ENCODE results near the gene CDC7. TPM values are rescaled to one million over a fixed set of nuclear protein-coding genes. Genes with fewer than 3 reads are reported as not detected.
A peak's percentile ranks its signal among the peaks of the same experiment; 100 is the strongest.

Gene CDC7
- total RNA-seq, 2 experiments from 2014 or later: 28.0 to 30.3 TPM

DNA sequence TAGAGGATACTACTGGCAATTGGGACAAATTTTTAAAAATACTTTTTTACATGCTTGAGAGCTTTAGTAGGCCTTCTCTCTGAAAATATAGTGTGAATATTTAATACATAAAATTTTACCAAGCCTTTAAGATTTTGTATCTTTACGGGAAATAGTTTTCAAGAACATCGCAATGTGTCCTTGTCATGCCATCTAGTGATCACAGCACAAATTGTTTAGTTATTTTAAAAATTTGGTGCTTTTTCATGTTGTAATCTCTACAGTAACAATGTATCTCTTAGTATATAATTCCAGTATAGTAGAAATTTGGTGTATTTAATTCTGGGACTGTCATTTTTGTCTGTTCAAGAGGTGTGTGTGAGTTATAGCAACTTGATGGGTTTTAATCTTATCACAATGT lies 6.7 kb downstream of the CDC7 start:
- TF ChIP-seq, protein P1, sequence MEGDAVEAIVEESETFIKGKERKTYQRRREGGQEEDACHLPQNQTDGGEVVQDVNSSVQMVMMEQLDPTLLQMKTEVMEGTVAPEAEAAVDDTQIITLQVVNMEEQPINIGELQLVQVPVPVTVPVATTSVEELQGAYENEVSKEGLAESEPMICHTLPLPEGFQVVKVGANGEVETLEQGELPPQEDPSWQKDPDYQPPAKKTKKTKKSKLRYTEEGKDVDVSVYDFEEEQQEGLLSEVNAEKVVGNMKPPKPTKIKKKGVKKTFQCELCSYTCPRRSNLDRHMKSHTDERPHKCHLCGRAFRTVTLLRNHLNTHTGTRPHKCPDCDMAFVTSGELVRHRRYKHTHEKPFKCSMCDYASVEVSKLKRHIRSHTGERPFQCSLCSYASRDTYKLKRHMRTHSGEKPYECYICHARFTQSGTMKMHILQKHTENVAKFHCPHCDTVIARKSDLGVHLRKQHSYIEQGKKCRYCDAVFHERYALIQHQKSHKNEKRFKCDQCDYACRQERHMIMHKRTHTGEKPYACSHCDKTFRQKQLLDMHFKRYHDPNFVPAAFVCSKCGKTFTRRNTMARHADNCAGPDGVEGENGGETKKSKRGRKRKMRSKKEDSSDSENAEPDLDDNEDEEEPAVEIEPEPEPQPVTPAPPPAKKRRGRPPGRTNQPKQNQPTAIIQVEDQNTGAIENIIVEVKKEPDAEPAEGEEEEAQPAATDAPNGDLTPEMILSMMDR (IDR thresholded peaks at IDR 0.05): no peak
- H3K4me1 Mint-ChIP-seq (ENCODE audit: low read depth): peaks cover 20% of the 10 kb centered on the region
- DNase-seq: no peak
- ChIA-PET CTCF (no interaction called here), POLR2A (no interaction called here)
- no peaks in the 10 kb centered on the region for H3K9me3 Mint-ChIP-seq
- no peak overlapping the region for H3K27ac Mint-ChIP-seq
- no peak overlapping the region for H3K4me3 Mint-ChIP-seq
- no peaks in the 10 kb centered on the region for H3K27me3 Mint-ChIP-seq
- intact Hi-C loops (cut with micrococcal nuclease): no loop called here
- no peak for ATAC-seq
- H3K36me3 Mint-ChIP-seq (ENCODE audit: low read depth): peaks cover 43% of the 10 kb centered on the region

DNA sequence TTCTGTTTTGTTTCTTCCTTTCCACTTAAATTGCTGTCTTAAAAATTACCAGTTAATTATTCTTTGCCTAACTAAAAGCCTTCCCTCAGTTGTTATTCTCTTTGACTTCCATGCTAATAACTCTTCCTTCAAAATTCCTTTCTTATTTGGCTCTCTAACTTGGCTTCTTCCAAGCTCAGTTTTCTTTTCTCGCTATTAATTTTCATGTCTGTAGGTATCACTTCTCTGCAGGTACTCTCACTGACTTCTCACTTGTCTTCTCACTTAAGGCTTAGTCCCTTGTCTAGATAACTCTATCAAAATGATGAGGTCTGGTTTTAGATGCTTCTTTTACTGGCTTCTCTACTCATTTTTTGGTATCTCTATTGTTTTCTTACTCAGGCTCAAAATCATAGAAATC lies 10.1 kb downstream of the CDC7 start:
- intact Hi-C loops (cut with micrococcal nuclease): loop anchor here (2.0 kb wide), 1 partner anchor 416 kb away; no protein-coding TSS in a partner anchor
- H3K36me3 Mint-ChIP-seq (ENCODE audit: low read depth): peaks cover 50% of the 10 kb centered on the region
- ATAC-seq (no peak), DNase-seq (no peak)
- H3K9me3 Mint-ChIP-seq: no peaks in the 10 kb centered on the region
- ChIA-PET CTCF (interaction anchor here (1.2 to 5.4 kb wide), 2 partner anchors 14 to 416 kb away, joined by 3 to 52 read pairs; no protein-coding TSS in a partner anchor), POLR2A (interaction anchor here (1.4 kb wide), 1 partner anchor 10 kb away, joined by 4 read pairs; the partner anchor contains the start of gene CDC7)
- no peak overlapping the region for H3K4me3 Mint-ChIP-seq
- TF ChIP-seq, protein P1 (IDR thresholded peaks at IDR 0.05): no peak
- no peak overlapping the region for H3K27ac Mint-ChIP-seq
- no peaks in the 10 kb centered on the region for H3K27me3 Mint-ChIP-seq
- peaks cover 5% of the 10 kb centered on the region for H3K4me1 Mint-ChIP-seq (ENCODE audit: low read depth)

DNA sequence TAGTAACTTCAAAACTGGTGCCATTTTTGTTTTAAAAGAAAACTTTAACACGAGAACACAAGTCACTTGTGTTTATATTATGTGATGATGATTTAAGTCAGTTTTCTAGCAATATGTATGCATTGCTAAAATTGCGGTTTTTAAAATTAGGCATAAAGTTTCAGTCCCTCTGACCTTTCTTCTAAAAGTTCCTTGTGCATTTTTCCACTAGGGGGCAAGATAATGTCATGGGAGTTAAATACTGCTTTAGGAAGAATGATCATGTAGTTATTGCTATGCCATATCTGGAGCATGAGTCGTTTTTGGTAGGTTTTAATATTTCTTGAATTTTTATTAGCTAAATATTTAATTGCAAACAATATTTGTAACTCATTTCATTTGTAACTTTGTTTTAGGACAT lies 10.7 kb downstream of the CDC7 start:
- no peak overlapping the region for H3K4me3 Mint-ChIP-seq
- no peak overlapping the region for H3K27ac Mint-ChIP-seq
- peaks cover 52% of the 10 kb centered on the region for H3K36me3 Mint-ChIP-seq (ENCODE audit: low read depth)
- DNase-seq: no peak
- peaks cover 5% of the 10 kb centered on the region for H3K4me1 Mint-ChIP-seq (ENCODE audit: low read depth)
- TF ChIP-seq, protein P1 (IDR thresholded peaks at IDR 0.05): peak; percentile 62
- ChIA-PET CTCF (interaction anchor here (0.6 to 5.4 kb wide), 19 partner anchors 8 to 416 kb away, joined by 3 to 52 read pairs (median 3); partner anchors contain the start of genes CDC7 and TGFBR3), POLR2A (interaction anchor here (1.4 kb wide), 1 partner anchor 11 kb away, joined by 4 read pairs; the partner anchor contains the start of gene CDC7)
- intact Hi-C loops (cut with micrococcal nuclease): loop anchor here (2.0 kb wide), 1 partner anchor 415 kb away; no protein-coding TSS in a partner anchor
- ATAC-seq: no peak
- H3K9me3 Mint-ChIP-seq: no peaks in the 10 kb centered on the region
- no peaks in the 10 kb centered on the region for H3K27me3 Mint-ChIP-seq

DNA sequence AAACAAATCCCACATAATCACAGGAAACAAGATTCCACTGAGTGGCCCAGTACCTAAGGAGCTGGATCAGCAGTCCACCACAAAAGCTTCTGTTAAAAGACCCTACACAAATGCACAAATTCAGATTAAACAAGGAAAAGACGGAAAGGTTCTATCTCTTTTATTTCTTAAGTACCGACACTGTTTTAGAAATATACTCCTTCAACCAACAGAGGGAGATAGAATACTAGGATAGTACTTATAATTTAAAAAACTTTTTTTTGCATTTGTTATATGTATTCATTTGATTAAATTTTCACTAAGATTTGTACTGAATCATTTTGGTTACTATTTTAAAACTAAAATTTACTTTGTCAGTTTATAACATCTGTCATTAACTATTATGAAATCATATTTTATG lies 12.5 kb downstream of the CDC7 start:
- Mint-ChIP-seq H3K27me3 (no peaks in the 10 kb centered on the region), H3K36me3 (ENCODE audit: low read depth) (peaks cover 63% of the 10 kb centered on the region), H3K4me1 (ENCODE audit: low read depth) (peaks cover 5% of the 10 kb centered on the region), H3K9me3 (no peaks in the 10 kb centered on the region), H3K4me3 (no peak overlapping the region), H3K27ac (no peak overlapping the region)
- intact Hi-C loops (cut with micrococcal nuclease): no loop called here
- no peak for DNase-seq
- POLR2A ChIA-PET: interaction anchor here (1.5 kb wide), 1 partner anchor 8 kb away, joined by 5 read pairs; no protein-coding TSS in a partner anchor
- CTCF ChIA-PET: interaction anchor here (0.7 to 5.4 kb wide), 31 partner anchors 10 to 450 kb away, joined by 3 to 52 read pairs (median 4); partner anchors contain the start of gene TGFBR3
- no peak for ATAC-seq
- TF ChIP-seq, protein P1 (IDR thresholded peaks at IDR 0.05): peak; percentile 40

DNA sequence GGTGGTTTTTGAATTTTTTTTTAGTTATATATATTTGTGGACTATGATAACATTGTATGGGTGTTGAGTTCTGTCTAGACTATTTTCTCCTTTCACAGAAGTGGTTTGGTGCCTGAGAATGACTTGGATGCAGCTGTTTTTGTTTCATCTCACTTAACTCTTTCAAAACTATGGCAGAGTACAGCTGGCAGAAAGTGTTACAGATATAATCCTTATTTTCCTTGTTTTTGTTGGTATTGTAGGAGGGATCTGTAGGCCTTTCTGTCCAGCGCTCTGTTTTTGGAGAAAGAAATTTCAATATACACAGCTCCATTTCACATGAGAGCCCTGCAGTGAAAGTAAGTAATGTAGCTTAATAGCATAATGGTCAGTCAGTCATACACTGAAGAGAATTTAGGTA lies 13.1 kb downstream of the CDC7 start:
- TF ChIP-seq, protein P1 (IDR thresholded peaks at IDR 0.05): no peak
- no peak for ATAC-seq
- POLR2A ChIA-PET: interaction anchor here (0.8 to 1.1 kb wide), 2 partner anchors 12 to 415 kb away, joined by 3 read pairs; partner anchors contain the start of gene CDC7
- Mint-ChIP-seq H3K4me1 (ENCODE audit: low read depth) (peaks cover 8% of the 10 kb centered on the region), H3K27me3 (no peaks in the 10 kb centered on the region), H3K27ac (no peak overlapping the region), H3K4me3 (no peak overlapping the region), H3K36me3 (ENCODE audit: low read depth) (peaks cover 64% of the 10 kb centered on the region), H3K9me3 (no peaks in the 10 kb centered on the region)
- intact Hi-C loops (cut with micrococcal nuclease): no loop called here
- CTCF ChIA-PET: interaction anchor here (1.0 to 5.4 kb wide), 18 partner anchors 10 to 445 kb away, joined by 3 to 52 read pairs (median 4); partner anchors contain the start of genes CDC7 and TGFBR3
- no peak for DNase-seq
